Vagina (tissue), 2 donors: Measurements from ENCODE around the gene NUDT2. TPM values are rescaled to one million over a fixed set of nuclear protein-coding genes. Genes with fewer than 3 reads are reported as not detected.

ENCODE experiments used
- DNase-seq, 2 donors: peaks; one replicate each; pipeline ENCODE4 v3.0.0-alpha.2; 2017; ENCODE audit errors: extremely low spot score in 2 of 2
- H3K27ac ChIP-seq: fragments of 200-600 bp; sonication (generic); one replicate; pipeline ENCODE4 v1.5.1; 2019
- H3K27me3 ChIP-seq: fragments of 200-600 bp; sonication (generic); one replicate; pipeline ENCODE4 v1.5.1; 2019
- H3K36me3 ChIP-seq, 2 donors: fragments of 200-600 bp; sonication (generic); one replicate each; pipeline ENCODE4 v1.5.1; 2017 to 2019
- H3K4me1 ChIP-seq: fragments of 200-600 bp; sonication (generic); one replicate; pipeline ENCODE4 v1.5.1; 2019
- H3K4me3 ChIP-seq, 2 donors: fragments of 200-600 bp; sonication (generic); 1 replicate in 1 of 2; 2 replicates in 1 of 2; pipeline ENCODE4 v1.5.1; 2016 to 2019
- H3K9me3 ChIP-seq: fragments of 200-600 bp; sonication (generic); one replicate; pipeline ENCODE4 v1.5.1; 2019
- POLR2A ChIP-seq, 2 donors: fragments of 450-650 bp; IDR thresholded peaks; one replicate each; pipeline ENCODE4 v1.6.1; 2017; ENCODE audit warnings: antibody characterized with exemption in 2 of 2, mild to moderate bottlenecking in 2 of 2, moderate library complexity in 2 of 2
- POLR2AphosphoS5 ChIP-seq, 2 donors: sonication (generic); formaldehyde crosslinking; IDR thresholded peaks; one replicate each; pipeline ENCODE4 v1.9.0; 2017; ENCODE audit warnings: antibody characterized with exemption in 2 of 2, mild to moderate bottlenecking in 2 of 2, low read depth in 1 of 2; ENCODE audit not compliant: insufficient read depth in 1 of 2
- intact Hi-C: fragments of 100-400 bp; cut with DNase I; formaldehyde crosslinking; loops from one replicate; pipeline ENCODE4 v1.15.1; 2023
- total RNA-seq: library from RNA; depleted of rRNA; stranded (reverse); fragments of >200 nt; gene quantifications from one replicate; pipeline ENCODE4 v1.2.3, GENCODE V29; 2016
- TF ChIP-seq, protein P1 (sequence below), 3 experiments: fragments of 450-650 bp in 2 of 3; fragments of 200-600 bp in 1 of 3; sonication (generic) in 1 of 3; IDR thresholded peaks; one replicate each; pipeline ENCODE4 v1.5.1; 2017 to 2019; ENCODE audit warnings: antibody characterized with exemption in 3 of 3, mild to moderate bottlenecking in 2 of 3, moderate library complexity in 2 of 3

NUDT2 gene
- total RNA-seq, 1 donor from 2014 or later = 18.4 TPM

DNA sequence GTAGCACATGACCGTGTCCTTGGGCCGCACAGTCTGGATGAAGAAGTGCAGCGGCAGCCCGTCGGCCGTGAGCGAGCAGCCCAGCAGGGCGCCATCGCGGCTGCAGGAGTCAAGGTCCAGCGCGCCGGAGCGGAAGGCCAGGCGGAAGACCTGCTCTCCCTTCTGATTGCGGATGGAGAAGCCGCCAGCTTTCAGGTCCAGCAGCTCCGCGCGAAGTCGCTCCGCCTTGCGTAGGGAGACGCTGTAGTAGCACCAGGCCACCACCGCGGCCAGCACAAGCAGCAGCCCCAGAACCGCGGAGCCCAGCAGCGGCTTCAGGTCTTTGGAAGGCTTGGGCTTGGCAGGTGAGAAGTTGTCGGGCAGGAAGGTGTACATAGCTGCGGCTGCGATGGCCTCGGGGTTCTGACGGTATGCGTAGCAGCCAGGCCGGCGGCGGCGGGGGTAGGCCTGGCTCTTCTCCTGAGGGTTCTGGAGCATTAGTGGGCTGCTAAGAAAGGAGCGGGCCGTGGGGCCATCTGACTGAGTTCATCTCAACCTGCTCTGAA, 43.2 kb downstream of the NUDT2 start:
- H3K4me3 ChIP-seq = no peak overlapping the region
- TF ChIP-seq POLR2A (IDR thresholded peaks at IDR 0.05) = no peak
- no peak for TF ChIP-seq POLR2AphosphoS5 (IDR thresholded peaks at IDR 0.05; ENCODE audit: insufficient read depth in 1 of 2, low read depth in 1 of 2)
- TF ChIP-seq, protein P1, sequence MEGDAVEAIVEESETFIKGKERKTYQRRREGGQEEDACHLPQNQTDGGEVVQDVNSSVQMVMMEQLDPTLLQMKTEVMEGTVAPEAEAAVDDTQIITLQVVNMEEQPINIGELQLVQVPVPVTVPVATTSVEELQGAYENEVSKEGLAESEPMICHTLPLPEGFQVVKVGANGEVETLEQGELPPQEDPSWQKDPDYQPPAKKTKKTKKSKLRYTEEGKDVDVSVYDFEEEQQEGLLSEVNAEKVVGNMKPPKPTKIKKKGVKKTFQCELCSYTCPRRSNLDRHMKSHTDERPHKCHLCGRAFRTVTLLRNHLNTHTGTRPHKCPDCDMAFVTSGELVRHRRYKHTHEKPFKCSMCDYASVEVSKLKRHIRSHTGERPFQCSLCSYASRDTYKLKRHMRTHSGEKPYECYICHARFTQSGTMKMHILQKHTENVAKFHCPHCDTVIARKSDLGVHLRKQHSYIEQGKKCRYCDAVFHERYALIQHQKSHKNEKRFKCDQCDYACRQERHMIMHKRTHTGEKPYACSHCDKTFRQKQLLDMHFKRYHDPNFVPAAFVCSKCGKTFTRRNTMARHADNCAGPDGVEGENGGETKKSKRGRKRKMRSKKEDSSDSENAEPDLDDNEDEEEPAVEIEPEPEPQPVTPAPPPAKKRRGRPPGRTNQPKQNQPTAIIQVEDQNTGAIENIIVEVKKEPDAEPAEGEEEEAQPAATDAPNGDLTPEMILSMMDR (IDR thresholded peaks at IDR 0.05) = no peak
- no peak for DNase-seq
- peaks cover 19% of the 10 kb centered on the region for H3K4me1 ChIP-seq
- no peak overlapping the region for H3K27ac ChIP-seq
- intact Hi-C loops = no loop called here
- no peaks in the 10 kb centered on the region for H3K27me3 ChIP-seq
- H3K36me3 ChIP-seq = no peaks in the 10 kb centered on the region
- no peaks in the 10 kb centered on the region for H3K9me3 ChIP-seq

DNA sequence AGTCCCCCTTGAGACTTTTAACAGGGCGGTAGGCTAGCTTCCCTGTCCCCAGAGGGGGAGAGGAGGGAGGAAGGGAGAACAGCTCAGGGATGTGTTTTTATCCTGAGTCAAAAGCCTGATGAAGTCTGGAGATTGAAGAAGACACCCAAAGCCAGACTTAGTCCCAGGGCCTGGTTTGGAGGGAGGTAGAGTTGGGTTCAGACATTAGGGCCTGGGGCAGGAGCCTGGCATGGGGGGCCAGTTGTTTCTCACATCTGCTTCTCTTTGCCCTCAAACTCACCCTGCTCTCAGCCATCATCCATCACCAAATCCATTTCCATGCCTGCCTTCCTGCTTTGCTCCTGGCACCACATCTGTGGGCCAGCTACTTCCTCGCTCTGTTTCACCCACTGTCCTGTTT, 44.4 kb downstream of the NUDT2 start:
- no peak overlapping the region for H3K27ac ChIP-seq
- no peaks in the 10 kb centered on the region for H3K36me3 ChIP-seq
- H3K4me1 ChIP-seq = peaks cover 22% of the 10 kb centered on the region
- H3K4me3 ChIP-seq = no peak overlapping the region
- H3K9me3 ChIP-seq = no peaks in the 10 kb centered on the region
- DNase-seq = no peak
- TF ChIP-seq, protein P1 (IDR thresholded peaks at IDR 0.05) = no peak
- TF ChIP-seq POLR2AphosphoS5 (IDR thresholded peaks at IDR 0.05; ENCODE audit: insufficient read depth in 1 of 2, low read depth in 1 of 2) (no peak), POLR2A (IDR thresholded peaks at IDR 0.05) (no peak)
- intact Hi-C loops = no loop called here
- H3K27me3 ChIP-seq = no peaks in the 10 kb centered on the region

DNA sequence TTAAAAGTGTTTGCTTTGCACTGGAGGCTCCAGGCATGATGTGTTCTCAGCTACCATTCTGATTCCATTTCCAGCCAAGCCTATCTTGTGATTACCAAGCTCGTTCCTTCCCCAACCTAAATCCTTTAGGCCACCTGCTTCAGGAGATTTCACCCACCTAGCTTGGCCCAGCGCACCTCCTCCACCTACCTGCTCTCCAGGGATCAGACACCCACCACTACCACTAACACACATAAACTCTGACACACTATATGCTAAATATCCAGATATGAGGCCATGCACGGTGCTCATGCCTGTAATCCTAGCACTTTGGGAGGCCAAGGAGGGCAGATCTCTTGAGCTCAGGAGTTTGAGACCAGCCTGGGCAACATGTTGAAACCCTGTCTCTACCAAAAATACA, 45.0 kb downstream of the NUDT2 start:
- TF ChIP-seq POLR2A (IDR thresholded peaks at IDR 0.05) = no peak
- TF ChIP-seq, protein P1 (IDR thresholded peaks at IDR 0.05) = no peak
- no peak for TF ChIP-seq POLR2AphosphoS5 (IDR thresholded peaks at IDR 0.05; ENCODE audit: insufficient read depth in 1 of 2, low read depth in 1 of 2)
- Histone ChIP-seq H3K36me3 (no peaks in the 10 kb centered on the region), H3K27ac (no peak overlapping the region), H3K4me3 (no peak overlapping the region), H3K27me3 (no peaks in the 10 kb centered on the region), H3K9me3 (no peaks in the 10 kb centered on the region), H3K4me1 (peaks cover 25% of the 10 kb centered on the region)
- no peak for DNase-seq
- intact Hi-C loops = no loop called here

DNA sequence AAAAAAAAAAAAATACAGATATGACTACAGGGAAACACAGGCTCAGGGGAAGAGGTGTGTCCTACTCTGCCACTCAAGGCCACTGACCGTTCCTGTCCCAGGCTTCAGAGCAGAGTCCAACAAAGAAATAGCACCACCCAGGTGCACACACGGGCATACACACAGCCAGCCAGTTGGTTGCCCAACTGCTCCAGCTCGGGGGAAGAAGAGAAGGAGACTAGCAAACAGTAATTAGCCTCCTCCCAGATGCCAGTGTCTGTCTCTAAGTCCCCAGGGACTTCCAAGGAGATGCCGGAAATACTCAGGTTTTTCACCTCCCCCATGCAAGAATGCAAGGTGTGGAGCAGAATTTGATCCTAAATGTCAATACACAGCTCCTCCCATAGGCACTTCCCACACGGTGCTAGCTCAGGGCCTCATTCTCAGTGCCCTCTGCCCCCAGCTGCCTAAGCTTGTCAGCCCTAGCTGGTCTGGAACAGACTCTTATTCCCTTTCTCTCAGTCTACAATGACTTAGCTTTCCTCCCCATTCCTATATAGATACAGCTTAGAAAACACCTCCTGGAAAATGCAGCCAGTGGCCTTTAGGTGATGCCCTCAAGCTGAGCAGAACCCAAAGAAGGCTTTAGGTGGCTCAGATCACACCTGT, 45.7 kb downstream of the NUDT2 start:
- H3K27ac ChIP-seq = no peak overlapping the region
- peaks cover 32% of the 10 kb centered on the region for H3K4me1 ChIP-seq
- no peaks in the 10 kb centered on the region for H3K27me3 ChIP-seq
- no peak overlapping the region for H3K4me3 ChIP-seq
- intact Hi-C loops = no loop called here
- TF ChIP-seq, protein P1 (IDR thresholded peaks at IDR 0.05) = no peak
- TF ChIP-seq POLR2AphosphoS5 (IDR thresholded peaks at IDR 0.05; ENCODE audit: insufficient read depth in 1 of 2, low read depth in 1 of 2) (no peak), POLR2A (IDR thresholded peaks at IDR 0.05) (no peak)
- DNase-seq = no peak
- H3K36me3 ChIP-seq = no peaks in the 10 kb centered on the region
- H3K9me3 ChIP-seq = no peaks in the 10 kb centered on the region
